Uterus (tissue), 4 donors: ENCODE results near the gene DCAF4. TPM values are rescaled to one million over a fixed set of nuclear protein-coding genes. Genes with fewer than 3 reads are reported as not detected.
A peak's percentile ranks its signal among the peaks of the same experiment; 100 is the strongest.

ENCODE experiments used
- DNase-seq, 2 donors: peaks; one replicate each; pipeline ENCODE4 v3.0.0-alpha.2; 2019 to 2020
- H3K27ac ChIP-seq, 2 donors: fragments of 200-600 bp; sonication (generic); 1 replicate in 1 of 2; 2 replicates in 1 of 2; pipeline ENCODE4 v1.5.1; 2016 to 2018
- H3K27me3 ChIP-seq, 2 donors: fragments of 200-600 bp; sonication (generic); one replicate each; pipeline ENCODE4 v1.5.1; 2018 to 2019; ENCODE audit warnings: control low read depth in 1 of 2
- H3K36me3 ChIP-seq, 2 donors: fragments of 200-600 bp; sonication (generic); one replicate each; pipeline ENCODE4 v1.5.1; 2019; ENCODE audit warnings: control low read depth in 1 of 2
- H3K4me1 ChIP-seq, 2 donors: fragments of 200-600 bp; sonication (generic); one replicate each; pipeline ENCODE4 v1.5.1; 2018 to 2019; ENCODE audit warnings: control low read depth in 1 of 2
- H3K4me3 ChIP-seq, 2 donors: fragments of 200-600 bp; sonication (generic); 1 replicate in 1 of 2; 2 replicates in 1 of 2; pipeline ENCODE4 v1.5.1; 2018 to 2019; ENCODE audit warnings: mild to moderate bottlenecking in 1 of 2
- H3K9me3 ChIP-seq, 2 donors: fragments of 200-600 bp; sonication (generic); one replicate each; pipeline ENCODE4 v1.5.1; 2019; ENCODE audit warnings: control low read depth in 1 of 2
- CTCF ChIP-seq, 4 experiments: fragments of 200-600 bp in 2 of 4; fragments of 450-650 bp in 2 of 4; sonication (generic) in 2 of 4; IDR thresholded peaks; one replicate each; pipeline ENCODE4 v1.5.1; 2016 to 2019; ENCODE audit warnings: antibody characterized with exemption in 4 of 4, mild to moderate bottlenecking in 2 of 4, moderate library complexity in 1 of 4
- POLR2A ChIP-seq, 2 donors: fragments of 450-650 bp; IDR thresholded peaks; one replicate each; pipeline ENCODE4 v1.6.1; 2016; ENCODE audit warnings: antibody characterized with exemption in 2 of 2, mild to moderate bottlenecking in 1 of 2, moderate library complexity in 1 of 2
- intact Hi-C: fragments of 100-400 bp; cut with DNase I; formaldehyde crosslinking; loops from one replicate; pipeline ENCODE4 v1.15.1; 2023; ENCODE audit warnings: low total_unique reads
- total RNA-seq, 4 donors: library from RNA; depleted of rRNA in 3 of 4; stranded (reverse); fragments of >200 nt in 3 of 4; gene quantifications; one replicate each; pipeline versions ENCODE4 v1.1.0 to v1.2.4, GENCODE V29; 2014 to 2023
- donor health status: DM: yes; HTN: yes; CAD: no.

The DCAF4 gene
- 10 to 100 TPM in 3 of 4 donors, not detected in 1; 12.0 to 14.1 (median 13.7) TPM for total RNA-seq

- peak; percentile 94 to 95 for DNase-seq
- no peaks in the 10 kb centered on the region for H3K9me3 ChIP-seq
- no peaks in the 10 kb centered on the region for H3K4me1 ChIP-seq
- peak within 1 kb of the TSS; percentile 57 to 74 for H3K4me3 ChIP-seq
- no peaks in the 10 kb centered on the region for H3K36me3 ChIP-seq
- intact Hi-C loops = no loop called here
- peak within 1 kb of the TSS; percentile 6 to 33 for H3K27ac ChIP-seq
- TF ChIP-seq CTCF (IDR thresholded peaks at IDR 0.05) (no peak), POLR2A (IDR thresholded peaks at IDR 0.05) (no peak)
- no peaks in the 10 kb centered on the region for H3K27me3 ChIP-seq
These were observed at the start of gene DCAF4 for GRCh38 chr14:72926292-72927028. Gene DCAF4 (plus strand): TSS chr14:72926464. CDS start chr14:72937979, 11,515 bp downstream.

GRCh38 chr14:72876710-72877063 lies 49.6 kb upstream of the DCAF4 start:
- intact Hi-C loops = no loop called here

GRCh38 chr14:72878746-72879145 lies 47.5 kb upstream of the DCAF4 start:
- Histone ChIP-seq H3K36me3 (no peaks in the 10 kb centered on the region), H3K27ac (no peak overlapping the region), H3K9me3 (no peaks in the 10 kb centered on the region), H3K4me1 (no peaks in the 10 kb centered on the region), H3K27me3 (no peaks in the 10 kb centered on the region), H3K4me3 (no peak overlapping the region)
- DNase-seq = no peak
- TF ChIP-seq POLR2A (IDR thresholded peaks at IDR 0.05) (no peak), CTCF (IDR thresholded peaks at IDR 0.05) (no peak)
- intact Hi-C loops = no loop called here

More at GRCh38 chr14:72876710-72877063, 49.6 kb upstream of the DCAF4 start:
- no peak overlapping the region for H3K4me3 ChIP-seq
- DNase-seq = no peak
- no peak overlapping the region for H3K27ac ChIP-seq
- TF ChIP-seq CTCF (IDR thresholded peaks at IDR 0.05) (no peak), POLR2A (IDR thresholded peaks at IDR 0.05) (no peak)
- no peaks in the 10 kb centered on the region for H3K36me3 ChIP-seq
- H3K4me1 ChIP-seq = no peaks in the 10 kb centered on the region
- no peaks in the 10 kb centered on the region for H3K27me3 ChIP-seq
- no peaks in the 10 kb centered on the region for H3K9me3 ChIP-seq

- Histone ChIP-seq H3K36me3 (no peaks in the 10 kb centered on the region), H3K4me3 (no peak overlapping the region), H3K9me3 (no peaks in the 10 kb centered on the region), H3K4me1 (no peaks in the 10 kb centered on the region), H3K27me3 (no peaks in the 10 kb centered on the region), H3K27ac (no peak overlapping the region)
- TF ChIP-seq POLR2A (IDR thresholded peaks at IDR 0.05) (no peak), CTCF (IDR thresholded peaks at IDR 0.05) (no peak)
- intact Hi-C loops = no loop called here
- DNase-seq = no peak
These were observed 46.8 kb upstream of the DCAF4 start for GRCh38 chr14:72879431-72879830.

- intact Hi-C loops = no loop called here
- H3K4me1 ChIP-seq = no peaks in the 10 kb centered on the region
- no peaks in the 10 kb centered on the region for H3K9me3 ChIP-seq
- H3K4me3 ChIP-seq = no peak overlapping the region
- H3K36me3 ChIP-seq = no peaks in the 10 kb centered on the region
- TF ChIP-seq CTCF (IDR thresholded peaks at IDR 0.05) (no peak), POLR2A (IDR thresholded peaks at IDR 0.05) (no peak)
- no peak overlapping the region for H3K27ac ChIP-seq
- H3K27me3 ChIP-seq = no peaks in the 10 kb centered on the region
- DNase-seq = no peak
These were observed 46.1 kb upstream of the DCAF4 start for GRCh38 chr14:72880164-72880563.
